ENCODE measurements around the gene TTC28. TPM values are rescaled to one million over a fixed set of nuclear protein-coding genes. Genes with fewer than 3 reads are reported as not detected.
A peak's percentile ranks its signal among the peaks of the same experiment; 100 is the strongest.

The TTC28 gene
- total and polyA plus RNA-seq, 7 donors = 0.23 to 102 (median 46.1) TPM

GRCh38 chr22:28186641-28187040 is 493.0 kb downstream of the TTC28 start:
- WGBS, 2 donors = 87 to 89% methylated on average over 3 of the region's 3 CpGs
- Histone ChIP-seq H3K9me3 (no peaks in the 10 kb centered on the region), H3K4me3 (no peak overlapping the region), H3K36me3 (no peaks in the 10 kb centered on the region), H3K27ac (no peak overlapping the region), H3K4me1 (peaks cover 0 to 9% (median 3%) of the 10 kb centered on the region in 4 donors), H3K27me3 (no peaks in the 10 kb centered on the region)
- no peak for DNase-seq
- no peak for TF ChIP-seq POLR2AphosphoS5 (IDR thresholded peaks at IDR 0.05)
- no peak for TF ChIP-seq EP300 (IDR thresholded peaks at IDR 0.05)
- no peak for TF ChIP-seq POLR2A (IDR thresholded peaks at IDR 0.05)
- TF ChIP-seq, protein P1, sequence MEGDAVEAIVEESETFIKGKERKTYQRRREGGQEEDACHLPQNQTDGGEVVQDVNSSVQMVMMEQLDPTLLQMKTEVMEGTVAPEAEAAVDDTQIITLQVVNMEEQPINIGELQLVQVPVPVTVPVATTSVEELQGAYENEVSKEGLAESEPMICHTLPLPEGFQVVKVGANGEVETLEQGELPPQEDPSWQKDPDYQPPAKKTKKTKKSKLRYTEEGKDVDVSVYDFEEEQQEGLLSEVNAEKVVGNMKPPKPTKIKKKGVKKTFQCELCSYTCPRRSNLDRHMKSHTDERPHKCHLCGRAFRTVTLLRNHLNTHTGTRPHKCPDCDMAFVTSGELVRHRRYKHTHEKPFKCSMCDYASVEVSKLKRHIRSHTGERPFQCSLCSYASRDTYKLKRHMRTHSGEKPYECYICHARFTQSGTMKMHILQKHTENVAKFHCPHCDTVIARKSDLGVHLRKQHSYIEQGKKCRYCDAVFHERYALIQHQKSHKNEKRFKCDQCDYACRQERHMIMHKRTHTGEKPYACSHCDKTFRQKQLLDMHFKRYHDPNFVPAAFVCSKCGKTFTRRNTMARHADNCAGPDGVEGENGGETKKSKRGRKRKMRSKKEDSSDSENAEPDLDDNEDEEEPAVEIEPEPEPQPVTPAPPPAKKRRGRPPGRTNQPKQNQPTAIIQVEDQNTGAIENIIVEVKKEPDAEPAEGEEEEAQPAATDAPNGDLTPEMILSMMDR (IDR thresholded peaks at IDR 0.05) = no peak
- intact Hi-C loops (cut with DNase I) = no loop called here

DNA sequence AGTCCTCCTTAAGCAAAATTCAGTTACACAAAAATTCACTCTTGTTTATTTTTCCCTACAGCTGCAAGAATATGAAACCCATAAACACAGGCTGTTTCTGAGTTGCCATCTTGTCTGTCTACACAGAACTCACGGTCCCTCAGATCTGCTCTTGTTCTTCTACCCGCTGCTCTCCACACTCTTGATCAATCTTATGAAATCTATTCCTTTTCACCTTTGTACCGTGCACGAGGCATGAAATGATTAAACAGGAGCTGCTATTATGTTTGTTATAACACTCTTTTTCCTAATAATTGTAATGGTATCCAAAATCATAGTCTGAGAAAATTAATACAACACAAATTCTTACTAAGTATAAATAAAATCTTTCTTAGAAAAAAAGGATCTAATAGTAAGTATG is 494.5 kb downstream of the TTC28 start:
- no peak for TF ChIP-seq POLR2A (IDR thresholded peaks at IDR 0.05)
- no peak for TF ChIP-seq EP300 (IDR thresholded peaks at IDR 0.05)
- TF ChIP-seq, protein P1 (IDR thresholded peaks at IDR 0.05) = no peak
- no peak for TF ChIP-seq POLR2AphosphoS5 (IDR thresholded peaks at IDR 0.05)
- intact Hi-C loops (cut with DNase I) = no loop called here
- WGBS, 2 donors = 88 to 93% methylated on average over 4 of the region's 4 CpGs

GRCh38 chr22:28183078-28183860 is 496.4 kb downstream of the TTC28 start:
- H3K4me1 ChIP-seq = peaks cover 0 to 21% (median 10%) of the 10 kb centered on the region in 4 donors
- H3K27me3 ChIP-seq = no peaks in the 10 kb centered on the region
- DNase-seq = no peak
- H3K36me3 ChIP-seq = no peaks in the 10 kb centered on the region
- H3K27ac ChIP-seq = no peak overlapping the region
- WGBS, 2 donors = 82 to 84% methylated on average over 4 of the region's 4 CpGs
- TF ChIP-seq, protein P1 (IDR thresholded peaks at IDR 0.05) = no peak
- TF ChIP-seq POLR2AphosphoS5 (IDR thresholded peaks at IDR 0.05) = no peak
- TF ChIP-seq EP300 (IDR thresholded peaks at IDR 0.05) = no peak
- TF ChIP-seq POLR2A (IDR thresholded peaks at IDR 0.05) = no peak
- no peak overlapping the region for H3K4me3 ChIP-seq
- H3K9me3 ChIP-seq = no peaks in the 10 kb centered on the region
- intact Hi-C loops (cut with DNase I) = no loop called here

More for the DNA sequence above, 494.5 kb downstream of the TTC28 start:
- DNase-seq = no peak
- H3K27ac ChIP-seq = no peak overlapping the region
- no peak overlapping the region for H3K4me3 ChIP-seq
- H3K36me3 ChIP-seq = no peaks in the 10 kb centered on the region
- H3K9me3 ChIP-seq = no peaks in the 10 kb centered on the region
- peaks cover 0 to 21% (median 10%) of the 10 kb centered on the region in 4 donors for H3K4me1 ChIP-seq
- no peaks in the 10 kb centered on the region for H3K27me3 ChIP-seq

DNA sequence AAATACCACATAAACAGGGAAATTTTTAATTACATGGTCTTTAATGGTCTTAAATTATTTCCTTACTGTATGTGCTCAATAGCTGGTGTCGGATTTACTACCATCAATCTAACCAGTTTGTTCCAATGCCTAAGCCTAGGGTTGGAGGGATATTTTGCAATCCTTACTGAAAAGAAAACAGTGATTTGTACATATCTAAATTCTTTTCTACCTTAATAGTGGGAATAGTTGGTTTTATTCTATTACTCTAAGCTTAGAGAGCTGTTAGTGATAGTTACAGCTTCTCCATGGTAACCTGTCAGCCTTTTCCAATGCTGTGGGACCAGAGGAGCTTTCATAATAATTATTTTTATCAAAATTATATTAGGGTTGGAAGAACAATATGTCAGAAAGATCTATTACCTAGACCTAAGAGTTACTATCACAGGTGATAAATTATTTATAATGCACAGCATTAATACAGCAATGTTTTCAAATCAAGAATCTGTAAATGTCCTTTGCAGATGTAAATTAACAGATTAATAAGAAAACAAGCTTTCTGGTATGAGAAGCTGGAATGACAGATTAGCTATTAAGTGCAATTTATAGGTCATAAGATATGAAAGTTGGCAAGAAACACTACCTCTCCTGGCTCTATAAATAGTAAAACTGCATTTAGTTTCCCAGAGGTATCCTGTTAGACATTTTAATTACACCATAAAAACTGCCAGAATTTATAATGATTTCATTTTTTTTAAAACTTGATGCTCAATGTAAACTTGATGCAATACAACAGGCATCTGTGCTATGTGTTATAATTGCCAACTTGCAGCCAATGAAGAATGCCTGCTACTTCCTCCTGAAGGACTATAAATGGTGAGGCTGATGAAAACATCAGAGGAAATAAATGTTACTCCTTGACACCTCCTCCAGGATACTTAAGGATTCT is 498.6 kb downstream of the TTC28 start:
- Histone ChIP-seq H3K27me3 (no peaks in the 10 kb centered on the region), H3K27ac (no peak overlapping the region), H3K4me1 (peaks cover 0 to 21% (median 10%) of the 10 kb centered on the region in 4 donors), H3K36me3 (no peaks in the 10 kb centered on the region), H3K9me3 (no peaks in the 10 kb centered on the region), H3K4me3 (no peak overlapping the region)
- WGBS, 2 donors = 97 to 98% methylated on average over 1 of the region's 1 CpG
- intact Hi-C loops (cut with DNase I) = no loop called here
- TF ChIP-seq POLR2AphosphoS5 (IDR thresholded peaks at IDR 0.05) (peak in 1 of 4 donors; percentile 8), EP300 (IDR thresholded peaks at IDR 0.05) (no peak), POLR2A (IDR thresholded peaks at IDR 0.05) (no peak)
- TF ChIP-seq, protein P1 (IDR thresholded peaks at IDR 0.05) = no peak
- no peak for DNase-seq

Measured in sigmoid colon (tissue), 7 donors.